Fibroblast of lung (primary cell): ENCODE data around the gene KCNIP3. TPM values are rescaled to one million over a fixed set of nuclear protein-coding genes. Genes with fewer than 3 reads are reported as not detected.

Experiments
- DNase-seq, 2 donors: peaks; one replicate each; pipeline versions ENCODE4 v3.0.0 to v3.0.0-alpha.2; 2010; ENCODE audit warnings: low read depth in 2 of 2
- H2AFZ ChIP-seq: 2 replicates; pipeline ENCODE4 v1.5.1; 2012; ENCODE audit warnings: low read length, control low read depth, inconsistent platforms
- H3K27ac ChIP-seq: 2 replicates; pipeline ENCODE4 v1.5.1; 2011; ENCODE audit warnings: low read length, control low read depth; ENCODE audit not compliant: insufficient read depth
- H3K27me3 ChIP-seq: 2 replicates; pipeline ENCODE4 v1.5.1; 2011; ENCODE audit warnings: mild to moderate bottlenecking, low read length; ENCODE audit not compliant: control insufficient read depth, insufficient read depth
- H3K36me3 ChIP-seq: 2 replicates; pipeline ENCODE4 v1.5.1; 2011; ENCODE audit warnings: low read length; ENCODE audit not compliant: control insufficient read depth, insufficient read depth
- H3K4me1 ChIP-seq: 2 replicates; pipeline ENCODE4 v1.5.1; 2011; ENCODE audit warnings: low read length; ENCODE audit not compliant: control insufficient read depth, insufficient read depth; ENCODE audit errors: extremely low read depth
- H3K4me2 ChIP-seq: 2 replicates; pipeline ENCODE4 v1.5.1; 2011; ENCODE audit warnings: low read length, control low read depth; ENCODE audit not compliant: insufficient read depth; ENCODE audit errors: extremely low read depth
- H3K4me3 ChIP-seq, 4 experiments: fragments of 200-600 bp in 1 of 4; sonication (generic) in 1 of 4; replicated peaks in 1 of 4; 2 replicates each; pipeline ENCODE4 v1.5.1; 2011 to 2016; ENCODE audit warnings: low read length in 4 of 4, low read depth in 3 of 4, mild to moderate bottlenecking in 3 of 4, control low read depth in 2 of 4, inconsistent platforms in 1 of 4, mixed read lengths in 1 of 4; ENCODE audit not compliant: insufficient read depth in 1 of 4; ENCODE audit errors: control extremely low read depth in 1 of 4
- H3K79me2 ChIP-seq: 2 replicates; pipeline ENCODE4 v1.5.1; 2012; ENCODE audit warnings: mild to moderate bottlenecking, low read length, inconsistent platforms; ENCODE audit not compliant: control insufficient read depth, insufficient read depth
- H3K9ac ChIP-seq: 2 replicates; pipeline ENCODE4 v1.5.1; 2011; ENCODE audit warnings: mild to moderate bottlenecking, low read length, control low read depth; ENCODE audit not compliant: insufficient read depth
- H3K9me3 ChIP-seq: 2 replicates; pipeline ENCODE4 v1.5.1; 2012; ENCODE audit warnings: low read depth, low read length; ENCODE audit not compliant: control insufficient read depth, insufficient read depth
- H4K20me1 ChIP-seq: 2 replicates; pipeline ENCODE4 v1.5.1; 2011; ENCODE audit warnings: low read length; ENCODE audit not compliant: control insufficient read depth, insufficient read depth; ENCODE audit errors: extremely low read depth
- EZH2 ChIP-seq: IDR thresholded peaks from 2 replicates; pipeline ENCODE4 v1.5.1; 2012; ENCODE audit warnings: low read length, control low read depth, mild to moderate bottlenecking; ENCODE audit errors: missing control alignments
- polyA plus RNA-seq, 2 donors: library from polyadenylated mRNA; depleted of rRNA in 1 of 2; stranded (reverse) in 1 of 2; unstranded in 1 of 2; fragments of >200 nt; gene quantifications; 2 replicates each; pipeline ENCODE4 v1.2.1, GENCODE V29; 2011 to 2012; ENCODE audit warnings: missing spikeins in 1 of 2
- total RNA-seq: library from RNA; depleted of rRNA; stranded (reverse); fragments of >200 nt; gene quantifications from 2 replicates; pipeline ENCODE4 v1.2.1, GENCODE V29; 2014
- TF ChIP-seq, protein P1 (sequence below), 2 donors: IDR thresholded peaks in 1 of 2; conservative IDR thresholded peaks in 1 of 2; 1 replicate in 1 of 2; 2 replicates in 1 of 2; pipeline ENCODE4 v1.5.1; 2011 to 2012; ENCODE audit warnings: low read length in 2 of 2, control low read depth in 1 of 2, inconsistent platforms in 1 of 2, low read depth in 1 of 2, mild to moderate bottlenecking in 1 of 2

The KCNIP3 gene
- total and polyA plus RNA-seq, 2 donors (not counting 1 experiment from before 2014, with no cell fraction given) = 0.32 to 1.7 TPM

DNA sequence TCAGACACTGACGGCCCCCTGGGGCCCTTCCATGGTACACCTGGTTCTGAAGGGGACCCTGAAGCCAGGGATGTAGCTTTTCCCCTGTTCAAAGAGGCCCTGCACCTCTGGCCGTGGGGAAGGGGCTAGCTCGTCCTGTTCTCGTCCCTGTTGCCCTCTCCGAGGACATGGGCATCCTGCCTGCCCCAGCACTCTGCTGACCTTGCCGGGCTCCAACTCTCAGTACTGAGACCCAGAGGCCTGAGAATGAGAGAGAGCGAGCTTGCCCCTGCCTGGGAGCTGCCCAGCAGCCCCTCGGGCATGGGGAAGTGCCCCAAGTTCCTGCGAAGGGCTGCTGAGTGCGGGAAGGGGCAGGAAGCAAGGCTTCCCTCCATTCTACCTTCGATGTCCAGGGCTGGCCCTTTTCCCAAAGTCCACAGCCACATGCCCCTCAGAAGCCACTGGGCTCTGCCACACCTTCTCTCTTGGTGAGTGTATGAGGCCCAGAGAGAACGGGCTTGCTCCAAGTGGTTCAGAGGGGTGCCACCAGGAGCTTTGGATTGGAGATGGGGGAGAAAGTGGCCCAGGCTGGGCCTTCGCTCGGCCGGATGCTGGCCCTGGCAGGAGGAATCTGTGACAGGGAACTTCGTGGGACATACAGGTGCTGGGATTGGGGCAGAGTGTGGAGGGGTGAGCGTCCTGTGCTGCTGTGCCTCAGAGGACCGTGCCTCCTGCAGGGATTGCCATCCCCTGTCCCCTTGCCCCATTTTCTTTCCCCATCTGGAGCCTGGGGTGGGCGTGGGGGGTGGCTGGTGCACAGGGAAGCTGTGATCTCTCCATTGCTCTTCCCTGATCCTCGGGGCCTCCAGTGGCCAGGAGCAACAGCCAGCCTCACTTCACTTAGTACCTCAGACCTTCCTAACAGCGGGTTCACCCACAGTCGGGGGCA lies 50.8 kb downstream of the KCNIP3 start:
- Histone ChIP-seq H3K4me1 (no peaks in the 10 kb centered on the region), H3K27ac (no peak overlapping the region), H3K27me3 (peaks cover 2% of the 10 kb centered on the region), H3K4me3 (no peak overlapping the region), H3K36me3 (no peaks in the 10 kb centered on the region), H3K4me2 (no peak overlapping the region), H4K20me1 (no peaks in the 10 kb centered on the region), H3K9me3 (no peaks in the 10 kb centered on the region), H3K9ac (no peak overlapping the region), H3K79me2 (no peaks in the 10 kb centered on the region), H2AFZ (no peak overlapping the region)
- TF ChIP-seq EZH2 = no peak
- TF ChIP-seq, protein P1, sequence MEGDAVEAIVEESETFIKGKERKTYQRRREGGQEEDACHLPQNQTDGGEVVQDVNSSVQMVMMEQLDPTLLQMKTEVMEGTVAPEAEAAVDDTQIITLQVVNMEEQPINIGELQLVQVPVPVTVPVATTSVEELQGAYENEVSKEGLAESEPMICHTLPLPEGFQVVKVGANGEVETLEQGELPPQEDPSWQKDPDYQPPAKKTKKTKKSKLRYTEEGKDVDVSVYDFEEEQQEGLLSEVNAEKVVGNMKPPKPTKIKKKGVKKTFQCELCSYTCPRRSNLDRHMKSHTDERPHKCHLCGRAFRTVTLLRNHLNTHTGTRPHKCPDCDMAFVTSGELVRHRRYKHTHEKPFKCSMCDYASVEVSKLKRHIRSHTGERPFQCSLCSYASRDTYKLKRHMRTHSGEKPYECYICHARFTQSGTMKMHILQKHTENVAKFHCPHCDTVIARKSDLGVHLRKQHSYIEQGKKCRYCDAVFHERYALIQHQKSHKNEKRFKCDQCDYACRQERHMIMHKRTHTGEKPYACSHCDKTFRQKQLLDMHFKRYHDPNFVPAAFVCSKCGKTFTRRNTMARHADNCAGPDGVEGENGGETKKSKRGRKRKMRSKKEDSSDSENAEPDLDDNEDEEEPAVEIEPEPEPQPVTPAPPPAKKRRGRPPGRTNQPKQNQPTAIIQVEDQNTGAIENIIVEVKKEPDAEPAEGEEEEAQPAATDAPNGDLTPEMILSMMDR (conservative IDR thresholded peaks at IDR 0.05 in 1 of 2, IDR thresholded peaks at IDR 0.05 in 1 of 2; ENCODE audit: low read depth in 1 of 2, low read length in 2 of 2) = no peak
- DNase-seq = no peak

DNA sequence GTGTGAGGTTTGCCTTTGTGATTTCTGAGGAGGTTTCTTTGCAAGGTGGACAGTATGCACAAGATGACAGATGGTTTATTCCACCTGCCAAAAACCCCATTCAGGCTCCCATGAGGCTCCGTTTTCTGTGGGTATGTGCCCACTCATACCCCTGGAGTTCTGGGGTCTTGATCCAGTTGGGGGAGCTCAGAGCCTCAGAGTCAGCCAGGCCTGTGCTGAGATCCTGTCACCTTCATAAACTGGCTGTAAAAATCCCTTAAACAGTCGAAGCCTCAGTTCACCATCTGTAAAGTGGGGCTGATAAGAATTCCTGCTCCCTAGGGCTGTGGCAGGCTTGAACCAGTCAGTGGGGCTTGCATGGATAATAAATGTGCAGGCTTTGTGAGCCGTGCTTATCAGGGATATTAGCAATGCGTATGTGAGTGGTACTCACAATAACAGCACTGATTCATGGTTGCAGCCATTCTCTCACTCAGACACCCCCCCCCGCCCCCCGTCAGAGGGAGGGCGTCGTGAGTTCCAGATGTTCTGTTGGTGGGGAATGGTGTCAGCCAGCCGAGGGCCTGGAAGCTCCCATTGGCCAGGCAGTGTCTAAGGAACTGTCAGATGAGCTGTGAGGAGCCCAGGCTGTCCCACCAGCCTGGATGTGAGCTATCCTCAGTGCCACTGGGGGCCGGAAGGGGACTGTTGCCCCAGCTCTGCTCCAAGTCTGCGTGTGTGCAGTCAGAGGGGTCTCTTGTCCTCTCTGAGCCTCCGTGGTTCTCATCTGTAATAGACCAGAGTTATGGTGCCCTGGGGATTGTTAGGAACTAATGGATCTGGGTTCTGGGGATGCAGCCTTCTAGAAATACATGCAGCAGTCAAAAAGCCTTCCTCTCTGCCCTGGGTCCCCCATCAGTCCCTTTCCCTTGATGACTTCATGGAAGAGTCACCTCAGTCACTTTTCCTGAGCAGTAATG lies 51.7 kb downstream of the KCNIP3 start:
- no peaks in the 10 kb centered on the region for H3K79me2 ChIP-seq
- no peak overlapping the region for H3K9ac ChIP-seq
- H3K4me1 ChIP-seq = no peaks in the 10 kb centered on the region
- no peaks in the 10 kb centered on the region for H3K36me3 ChIP-seq
- no peaks in the 10 kb centered on the region for H4K20me1 ChIP-seq
- H3K27ac ChIP-seq = no peak overlapping the region
- TF ChIP-seq, protein P1 (conservative IDR thresholded peaks at IDR 0.05 in 1 of 2, IDR thresholded peaks at IDR 0.05 in 1 of 2; ENCODE audit: low read depth in 1 of 2, low read length in 2 of 2) = no peak
- no peak for TF ChIP-seq EZH2
- DNase-seq = peak; percentile 39 to 60
- no peak overlapping the region for H3K4me3 ChIP-seq
- peaks cover 2% of the 10 kb centered on the region for H3K27me3 ChIP-seq
- H2AFZ ChIP-seq = no peak overlapping the region
- H3K9me3 ChIP-seq = no peaks in the 10 kb centered on the region
- H3K4me2 ChIP-seq = no peak overlapping the region
